Measurements from ENCODE around the gene METTL6. TPM values are rescaled to one million over a fixed set of nuclear protein-coding genes. Genes with fewer than 3 reads are reported as not detected.
"Not testable (repeated sequence)": the region's sequence is repeated elsewhere in the genome, so short reads cannot be mapped to it uniquely, and the experiment has no call there.

METTL6 gene
- total RNA-seq, 3 donors from 2014 or later (not counting 1 experiment from before 2014, with no cell fraction given): 9.8 to 13.3 (median 11.8) TPM

GRCh38 chr3:15427981-15428380 is 637 bp upstream of the METTL6 start:
- Histone ChIP-seq H3K4me3 (ENCODE audit: low read length) (peak overlapping the region; percentile 97), H3K27me3 (ENCODE audit: control insufficient read depth, insufficient read depth, low read length) (no peaks in the 10 kb centered on the region), H3K4me1 (ENCODE audit: control insufficient read depth, insufficient read depth, low read length) (peaks cover 23% of the 10 kb centered on the region), H3K27ac (ENCODE audit: low read length) (peak overlapping the region; percentile 80), H3K9me3 (ENCODE audit: control insufficient read depth, insufficient read depth, low read length) (no peaks in the 10 kb centered on the region), H3K36me3 (ENCODE audit: control insufficient read depth, insufficient read depth, low read length) (peaks cover 44% of the 10 kb centered on the region)
- under 1% methylated on average over 11 of the region's 11 CpGs for WGBS (ENCODE audit: insufficient coverage)
- peak overlapping the region; percentile 98 for H3K4me3 Mint-ChIP-seq
- H3K9me3 Mint-ChIP-seq: no peaks in the 10 kb centered on the region
- intact Hi-C loops (cut with micrococcal nuclease): loop anchor here (1.0 kb wide), 2 partner anchors 50 to 129 kb away; no protein-coding TSS in a partner anchor
- H3K27ac Mint-ChIP-seq: peak overlapping the region; percentile 96 to 97
- peaks cover 56 to 61% of the 10 kb centered on the region in 2 donors for H3K4me1 Mint-ChIP-seq
- H3K27me3 Mint-ChIP-seq (ENCODE audit: low read depth in 2 of 2): no peaks in the 10 kb centered on the region
- no peak for ATAC-seq
- DNase-seq: no peak
- TF ChIP-seq CTCF (IDR thresholded peaks at IDR 0.05): no peak
- peaks cover under 1% of the 10 kb centered on the region for H3K36me3 Mint-ChIP-seq

DNA sequence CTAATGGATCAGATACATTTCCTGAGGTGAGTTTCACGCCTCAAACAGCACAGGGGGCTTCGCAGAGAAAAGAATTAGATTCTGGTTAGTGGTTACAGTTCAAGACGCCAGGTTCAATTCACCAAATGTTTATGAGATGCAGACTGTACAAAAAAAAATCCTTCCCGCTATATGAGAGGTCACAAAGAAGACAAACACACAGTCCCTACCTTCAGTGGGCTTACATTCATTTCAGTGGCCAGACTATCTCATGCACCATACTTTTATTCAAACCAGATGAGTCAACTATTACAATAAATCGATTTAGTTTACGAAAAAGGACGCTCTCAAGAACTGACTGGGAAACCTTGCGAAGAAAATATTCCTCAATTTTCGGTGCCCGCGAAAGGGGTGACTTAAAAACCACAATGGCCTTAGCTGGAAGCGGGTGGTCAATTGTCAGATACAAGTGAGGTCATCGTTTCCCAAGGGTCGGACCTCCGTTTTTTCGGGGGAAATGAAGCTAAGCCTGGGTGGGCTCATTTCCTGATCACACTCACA is 695 bp downstream of the METTL6 start:
- intact Hi-C loops (cut with micrococcal nuclease): loop anchor here (1.0 kb wide), 2 partner anchors 48 to 131 kb away; no protein-coding TSS in a partner anchor
- DNase-seq (no peak), ATAC-seq (no peak)
- H3K27me3 Mint-ChIP-seq (ENCODE audit: low read depth in 2 of 2): no peaks in the 10 kb centered on the region
- H3K4me3 Mint-ChIP-seq: peak overlapping the region; percentile 98
- TF ChIP-seq CTCF (IDR thresholded peaks at IDR 0.05): no peak
- H3K36me3 ChIP-seq (ENCODE audit: control insufficient read depth, insufficient read depth, low read length): peaks cover 38% of the 10 kb centered on the region
- H3K36me3 Mint-ChIP-seq: no peaks in the 10 kb centered on the region
- peak overlapping the region; percentile 96 to 97 for H3K27ac Mint-ChIP-seq
- H3K4me1 Mint-ChIP-seq: peaks cover 50 to 55% of the 10 kb centered on the region in 2 donors
- no peaks in the 10 kb centered on the region for H3K27me3 ChIP-seq (ENCODE audit: control insufficient read depth, insufficient read depth, low read length)
- WGBS (ENCODE audit: insufficient coverage): 52% methylated on average over 16 of the region's 16 CpGs
- peak overlapping the region; percentile 80 for H3K27ac ChIP-seq (ENCODE audit: low read length)
- no peaks in the 10 kb centered on the region for H3K9me3 ChIP-seq (ENCODE audit: control insufficient read depth, insufficient read depth, low read length)
- peaks cover 23% of the 10 kb centered on the region for H3K4me1 ChIP-seq (ENCODE audit: control insufficient read depth, insufficient read depth, low read length)
- H3K9me3 Mint-ChIP-seq: no peaks in the 10 kb centered on the region
- H3K4me3 ChIP-seq (ENCODE audit: low read length): peak overlapping the region; percentile 97

DNA sequence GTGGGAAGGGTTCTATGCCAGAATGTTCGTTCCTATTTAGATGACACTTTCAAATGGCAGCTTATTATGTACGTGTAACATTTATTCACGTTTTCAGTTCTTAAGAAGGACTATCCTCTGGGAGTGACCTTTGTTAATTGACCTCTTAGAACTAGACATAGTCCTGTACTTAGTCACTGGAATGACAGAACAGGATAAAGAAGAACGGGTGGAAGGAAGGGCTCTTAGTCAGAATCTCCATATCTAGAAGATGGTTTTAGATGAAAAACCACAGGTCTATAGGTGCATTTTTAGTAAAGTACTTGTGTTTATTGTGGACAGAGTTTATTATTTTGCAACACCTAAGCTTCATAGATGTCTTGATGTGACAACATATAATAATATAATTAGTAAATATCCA is 6.5 kb downstream of the METTL6 start:
- no peak overlapping the region for H3K27ac Mint-ChIP-seq

DNA sequence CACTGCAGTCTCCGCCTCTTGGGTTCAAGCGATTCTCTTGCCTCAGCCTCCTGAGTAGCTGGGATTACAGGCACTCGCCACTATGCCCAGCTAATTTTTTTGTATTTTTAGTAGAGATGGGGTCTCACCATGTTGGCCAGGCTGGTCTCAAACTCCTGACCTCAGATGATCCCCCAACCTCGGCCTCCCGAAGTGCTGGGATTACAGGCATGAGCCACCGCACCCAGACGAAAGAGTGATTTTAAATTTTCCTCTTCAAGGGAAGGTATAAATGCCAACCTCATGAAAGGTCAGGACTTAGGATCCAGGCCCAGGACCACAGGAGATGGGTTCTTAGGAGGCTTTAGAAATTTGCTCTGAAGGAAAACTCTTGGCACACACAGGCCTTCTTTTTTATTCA is 16.4 kb downstream of the METTL6 start:
- H3K4me1 ChIP-seq (ENCODE audit: control insufficient read depth, insufficient read depth, low read length); intact Hi-C loops (cut with micrococcal nuclease); H3K27ac Mint-ChIP-seq; H3K9me3 ChIP-seq (ENCODE audit: control insufficient read depth, insufficient read depth, low read length); DNase-seq; H3K4me1 Mint-ChIP-seq; H3K4me3 Mint-ChIP-seq; H3K4me3 ChIP-seq (ENCODE audit: low read length); H3K27ac ChIP-seq (ENCODE audit: low read length); H3K9me3 Mint-ChIP-seq; H3K27me3 Mint-ChIP-seq (ENCODE audit: low read depth in 2 of 2); H3K27me3 ChIP-seq (ENCODE audit: control insufficient read depth, insufficient read depth, low read length); ATAC-seq: not testable (repeated sequence)
- 99% methylated on average over 6 of the region's 7 CpGs for WGBS (ENCODE audit: insufficient coverage)
- H3K36me3 ChIP-seq (ENCODE audit: control insufficient read depth, insufficient read depth, low read length): peaks cover 30% of the 10 kb centered on the region
- H3K36me3 Mint-ChIP-seq: peaks cover 14% of the 10 kb centered on the region

More for the DNA sequence above, 6.5 kb downstream of the METTL6 start:
- H3K36me3 ChIP-seq (ENCODE audit: control insufficient read depth, insufficient read depth, low read length): peaks cover 59% of the 10 kb centered on the region
- no peaks in the 10 kb centered on the region for H3K27me3 ChIP-seq (ENCODE audit: control insufficient read depth, insufficient read depth, low read length)
- TF ChIP-seq CTCF (IDR thresholded peaks at IDR 0.05): no peak
- no peak overlapping the region for H3K4me3 Mint-ChIP-seq
- no peaks in the 10 kb centered on the region for H3K9me3 Mint-ChIP-seq
- ATAC-seq: no peak
- 100% methylated on average over 3 of the region's 4 CpGs for WGBS (ENCODE audit: insufficient coverage)
- intact Hi-C loops (cut with micrococcal nuclease): no loop called here
- H3K36me3 Mint-ChIP-seq: no peaks in the 10 kb centered on the region
- no peak for DNase-seq
- peaks cover 20% of the 10 kb centered on the region in 2 donors for H3K4me1 Mint-ChIP-seq
- H3K9me3 ChIP-seq (ENCODE audit: control insufficient read depth, insufficient read depth, low read length): no peaks in the 10 kb centered on the region
- no peaks in the 10 kb centered on the region for H3K27me3 Mint-ChIP-seq (ENCODE audit: low read depth in 2 of 2)
- no peak overlapping the region for H3K27ac ChIP-seq (ENCODE audit: low read length)
- no peak overlapping the region for H3K4me3 ChIP-seq (ENCODE audit: low read length)
- no peaks in the 10 kb centered on the region for H3K4me1 ChIP-seq (ENCODE audit: control insufficient read depth, insufficient read depth, low read length)
